ENCODE measurements around the gene CDR2L. TPM values are rescaled to one million over a fixed set of nuclear protein-coding genes. Genes with fewer than 3 reads are reported as not detected.

Gene CDR2L
- total RNA-seq, 2 experiments from 2014 or later: 0.08 TPM; not detected in 1

DNA sequence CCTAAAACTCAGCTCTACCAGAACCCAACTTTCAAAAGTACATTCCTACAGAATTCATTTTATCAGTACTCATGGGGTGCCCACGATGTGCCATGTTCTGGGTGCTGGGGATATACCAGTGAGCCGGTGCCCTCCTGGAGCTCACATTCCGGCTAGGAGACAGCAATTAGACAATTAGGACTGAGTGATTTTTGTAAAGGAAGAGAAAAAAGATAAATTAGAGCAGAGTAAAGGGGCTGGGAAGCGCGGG is 24.6 kb downstream of the CDR2L start:
- DNase-seq (no peak), ATAC-seq (ENCODE audit: poor library complexity) (no peak)
- Mint-ChIP-seq H3K4me3 (peak overlapping the region; percentile 96), H3K36me3 (ENCODE audit: low read depth) (peaks cover 31% of the 10 kb centered on the region), H3K4me1 (ENCODE audit: low read depth) (peaks cover 35% of the 10 kb centered on the region), H3K27me3 (no peaks in the 10 kb centered on the region), H3K9me3 (no peaks in the 10 kb centered on the region), H3K27ac (peak overlapping the region; percentile 85)
- peaks cover 8% of the 10 kb centered on the region for H3K36me3 ChIP-seq (ENCODE audit: insufficient read depth, low read length)
- ChIA-PET POLR2A (interaction anchor here (0.5 to 3.7 kb wide), 22 partner anchors 13 to 655 kb away, joined by 3 to 61 read pairs (median 6); partner anchors contain the start of genes ARMC7, ATP5PD, CDR2L and GGA3), CTCF (interaction anchor here (0.7 to 3.3 kb wide), 16 partner anchors 12 to 249 kb away, joined by 3 to 51 read pairs (median 8); partner anchors contain the start of genes ATP5PD, CDR2L, GGA3 and HID1)
- H3K27ac ChIP-seq (ENCODE audit: low read depth in 1 of 2, low read length in 2 of 2): peak overlapping the region; percentile 7 to 45
- no peaks in the 10 kb centered on the region for H3K9me3 ChIP-seq (ENCODE audit: control insufficient read depth in 1 of 2, insufficient read depth in 1 of 2, low read length in 2 of 2)
- H3K4me1 ChIP-seq (ENCODE audit: insufficient read depth, low read length): peaks cover 18% of the 10 kb centered on the region
- no peak for TF ChIP-seq CTCF (IDR thresholded peaks at IDR 0.05)
- intact Hi-C loops (cut with DNase I, micrococcal nuclease): loop anchor here (1.0 to 2.0 kb wide), 4 partner anchors 23 to 50 kb away; partner anchors contain the start of genes ATP5PD (in 1 of the 2) and KCTD2 (in 1 of the 2)
- H3K4me3 ChIP-seq (ENCODE audit: low read length): peak overlapping the region; percentile 95
- H3K27me3 ChIP-seq (ENCODE audit: control insufficient read depth in 1 of 2, insufficient read depth in 2 of 2, low read length in 2 of 2): no peaks in the 10 kb centered on the region

GRCh38 chr17:75012346-75013091 is 25.1 kb downstream of the CDR2L start, which contains the start of gene MRPL58:
Gene MRPL58, plus strand, starts transcription at chr17:75012670. Its CDS starts 17 bp downstream, at chr17:75012687.
- Mint-ChIP-seq H3K9me3 (no peaks in the 10 kb centered on the region), H3K27me3 (no peaks in the 10 kb centered on the region), H3K4me3 (peak within 1 kb of the TSS; percentile 96), H3K27ac (peak within 1 kb of the TSS; percentile 85), H3K4me1 (ENCODE audit: low read depth) (peaks cover 35% of the 10 kb centered on the region), H3K36me3 (ENCODE audit: low read depth) (peaks cover 31% of the 10 kb centered on the region)
- ChIA-PET CTCF (interaction anchor here (0.6 to 3.3 kb wide), 19 partner anchors 8 to 248 kb away, joined by 3 to 51 read pairs (median 7); partner anchors contain the start of genes ATP5PD, CDR2L, GGA3 and HID1), POLR2A (interaction anchor here (0.5 to 3.7 kb wide), 28 partner anchors 12 to 655 kb away, joined by 3 to 61 read pairs (median 5); partner anchors contain the start of genes ARMC7, ATP5PD, CDR2L and GGA3)
- no peaks in the 10 kb centered on the region for H3K27me3 ChIP-seq (ENCODE audit: control insufficient read depth in 1 of 2, insufficient read depth in 2 of 2, low read length in 2 of 2)
- DNase-seq (peak; percentile 62 to 90 (median 75)), ATAC-seq (ENCODE audit: poor library complexity) (peak; percentile 97)
- H3K9me3 ChIP-seq (ENCODE audit: control insufficient read depth in 1 of 2, insufficient read depth in 1 of 2, low read length in 2 of 2): no peaks in the 10 kb centered on the region
- peak within 1 kb of the TSS; percentile 7 to 52 for H3K27ac ChIP-seq (ENCODE audit: low read depth in 1 of 2, low read length in 2 of 2)
- peak; percentile 75 for TF ChIP-seq CTCF (IDR thresholded peaks at IDR 0.05)
- peaks cover 12% of the 10 kb centered on the region for H3K36me3 ChIP-seq (ENCODE audit: insufficient read depth, low read length)
- H3K4me3 ChIP-seq (ENCODE audit: low read length): peak within 1 kb of the TSS; percentile 95
- intact Hi-C loops (cut with DNase I, micrococcal nuclease): loop anchor here (1.0 to 2.0 kb wide), 4 partner anchors 22 to 50 kb away; partner anchors contain the start of genes ATP5PD (in 1 of the 2) and KCTD2 (in 1 of the 2)
- H3K4me1 ChIP-seq (ENCODE audit: insufficient read depth, low read length): peaks cover 18% of the 10 kb centered on the region

GRCh38 chr17:75013092-75013559 is 25.7 kb downstream of the CDR2L start:
- peak overlapping the region; percentile 95 for H3K4me3 ChIP-seq (ENCODE audit: low read length)
- H3K27me3 Mint-ChIP-seq: no peaks in the 10 kb centered on the region
- peak overlapping the region; percentile 7 to 52 for H3K27ac ChIP-seq (ENCODE audit: low read depth in 1 of 2, low read length in 2 of 2)
- H3K36me3 ChIP-seq (ENCODE audit: insufficient read depth, low read length): peaks cover 15% of the 10 kb centered on the region
- POLR2A ChIA-PET: interaction anchor here (0.5 to 3.7 kb wide), 26 partner anchors 12 to 443 kb away, joined by 3 to 61 read pairs (median 6); partner anchors contain the start of genes ARMC7, ATP5PD, CDR2L and GGA3
- DNase-seq (no peak), ATAC-seq (ENCODE audit: poor library complexity) (no peak)
- intact Hi-C loops (cut with DNase I, micrococcal nuclease): loop anchor here (2.0 kb wide), 3 partner anchors 22 to 34 kb away; partner anchors contain the start of genes ATP5PD (in 1 of the 2) and KCTD2 (in 1 of the 2)
- no peaks in the 10 kb centered on the region for H3K9me3 Mint-ChIP-seq
- H3K4me1 Mint-ChIP-seq (ENCODE audit: low read depth): peaks cover 35% of the 10 kb centered on the region
- H3K9me3 ChIP-seq (ENCODE audit: control insufficient read depth in 1 of 2, insufficient read depth in 1 of 2, low read length in 2 of 2): no peaks in the 10 kb centered on the region
- no peaks in the 10 kb centered on the region for H3K27me3 ChIP-seq (ENCODE audit: control insufficient read depth in 1 of 2, insufficient read depth in 2 of 2, low read length in 2 of 2)
- H3K27ac Mint-ChIP-seq: peak overlapping the region; percentile 85
- H3K36me3 Mint-ChIP-seq (ENCODE audit: low read depth): peaks cover 36% of the 10 kb centered on the region
- CTCF ChIA-PET: interaction anchor here (0.6 to 3.3 kb wide), 17 partner anchors 8 to 248 kb away, joined by 3 to 51 read pairs (median 8); partner anchors contain the start of genes ATP5PD, CDR2L, GGA3 and HID1
- H3K4me1 ChIP-seq (ENCODE audit: insufficient read depth, low read length): peaks cover 18% of the 10 kb centered on the region
- no peak for TF ChIP-seq CTCF (IDR thresholded peaks at IDR 0.05)
- H3K4me3 Mint-ChIP-seq: peak overlapping the region; percentile 96
